Liver (tissue), 9 donors: ENCODE data around the gene PHYHD1. TPM values are rescaled to one million over a fixed set of nuclear protein-coding genes. Genes with fewer than 3 reads are reported as not detected.

ENCODE experiments used
- DNase-seq: peaks from one replicate; pipeline ENCODE4 v3.0.0-alpha.2; 2017; ENCODE audit warnings: low spot score
- H3K27ac ChIP-seq, 2 donors: one replicate each; pipeline ENCODE4 v1.7.0; 2013; ENCODE audit warnings: inconsistent platforms in 2 of 2, low read length in 2 of 2, control low read depth in 1 of 2, low read depth in 1 of 2, mild to moderate bottlenecking in 1 of 2
- H3K27me3 ChIP-seq, 4 donors: one replicate each; pipeline versions ENCODE4 v1.6.1 to v1.7.0; 2013; ENCODE audit warnings: low read length in 3 of 4, inconsistent platforms in 1 of 4, mild to moderate bottlenecking in 1 of 4, moderate library complexity in 1 of 4; ENCODE audit not compliant: control insufficient read depth in 4 of 4, insufficient read depth in 4 of 4
- H3K36me3 ChIP-seq, 4 donors: one replicate each; pipeline versions ENCODE4 v1.6.1 to v1.7.0; 2013; ENCODE audit warnings: low read length in 3 of 4, mild to moderate bottlenecking in 3 of 4, low read depth in 1 of 4, moderate library complexity in 1 of 4; ENCODE audit not compliant: control insufficient read depth in 4 of 4, insufficient read depth in 3 of 4
- H3K4me1 ChIP-seq, 4 donors: one replicate each; pipeline versions ENCODE4 v1.6.1 to v1.7.0; 2013; ENCODE audit warnings: low read length in 3 of 4, mild to moderate bottlenecking in 3 of 4, moderate library complexity in 1 of 4; ENCODE audit not compliant: control insufficient read depth in 4 of 4, insufficient read depth in 4 of 4
- H3K4me3 ChIP-seq, 3 donors: one replicate each; pipeline versions ENCODE4 v1.6.1 to v1.7.0; 2013; ENCODE audit warnings: low read length in 3 of 3, control low read depth in 1 of 3, low read depth in 1 of 3, mild to moderate bottlenecking in 1 of 3
- H3K9ac ChIP-seq, 2 donors: one replicate each; pipeline ENCODE4 v1.7.0; 2013; ENCODE audit warnings: low read length in 2 of 2, mild to moderate bottlenecking in 2 of 2, moderate library complexity in 2 of 2, control low read depth in 1 of 2, low read depth in 1 of 2
- H3K9me3 ChIP-seq, 4 donors: one replicate each; pipeline versions ENCODE4 v1.6.1 to v1.7.0; 2013; ENCODE audit warnings: low read length in 3 of 4; ENCODE audit not compliant: control insufficient read depth in 4 of 4
- CTCF ChIP-seq: fragments of 150-350 bp; IDR thresholded peaks from 2 replicates; pipeline ENCODE4 v1.5.1; 2017; ENCODE audit warnings: improper control_type of control experiment, low read depth, low read length; ENCODE audit not compliant: missing input control
- EGR1 ChIP-seq, 2 donors: IDR thresholded peaks; 2 replicates each; pipeline ENCODE4 v1.6.1; 2016 to 2018; ENCODE audit warnings: antibody characterized with exemption in 2 of 2, low read depth in 2 of 2
- HNF4A ChIP-seq, 2 donors: conservative IDR thresholded peaks; 2 replicates each; pipeline ENCODE4 v1.6.1; 2016; ENCODE audit warnings: antibody characterized with exemption in 2 of 2, mild to moderate bottlenecking in 2 of 2
- JUND ChIP-seq, 2 donors: IDR thresholded peaks; 2 replicates each; pipeline ENCODE4 v1.6.1; 2016; ENCODE audit warnings: antibody characterized with exemption in 2 of 2
- NR2F2 ChIP-seq: IDR thresholded peaks from 2 replicates; pipeline ENCODE4 v1.6.1; 2016; ENCODE audit warnings: antibody characterized with exemption
- RAD21 ChIP-seq, 2 donors: IDR thresholded peaks; 2 replicates each; pipeline ENCODE4 v1.6.1; 2016; ENCODE audit warnings: antibody characterized with exemption in 2 of 2, mild to moderate bottlenecking in 2 of 2
- RXRA ChIP-seq, 2 donors: IDR thresholded peaks; 2 replicates each; pipeline ENCODE4 v1.6.1; 2017 to 2018; ENCODE audit warnings: antibody characterized with exemption in 2 of 2, mild to moderate bottlenecking in 1 of 2
- TAF1 ChIP-seq: conservative IDR thresholded peaks from 2 replicates; pipeline ENCODE4 v1.6.1; 2016; ENCODE audit warnings: antibody characterized with exemption, mild to moderate bottlenecking
- ZBTB33 ChIP-seq: IDR thresholded peaks from 2 replicates; pipeline ENCODE4 v1.6.1; 2016; ENCODE audit warnings: antibody characterized with exemption
- WGBS: extraction: QIAGEN DNeasy Blood & Tissue Kit; methylation state at CpG from one replicate; pipeline ENCODE4 v1.1.7; 2013; 5-methylcytosine and 5-hydroxymethylcytosine counted together
- polyA plus RNA-seq, 2 donors: library from polyadenylated mRNA; stranded (reverse) in 1 of 2; unstranded in 1 of 2; fragments of 200-250 nt in 1 of 2; fragments of >200 nt in 1 of 2; fragmentation: Nextera tagmentation in 1 of 2; extraction: Ambion mirVana in 1 of 2; gene quantifications; one replicate each; pipeline versions ENCODE4 v1.2.1 to v1.2.3, GENCODE V29; 2013 to 2015
- total RNA-seq, 2 donors: library from RNA; depleted of rRNA; stranded (reverse); fragments of >200 nt; gene quantifications; one replicate each; pipeline ENCODE4 v1.2.3, GENCODE V29; 2014
- TF ChIP-seq, protein P1 (sequence below): IDR thresholded peaks from 2 replicates; pipeline ENCODE4 v1.6.1; 2016; ENCODE audit warnings: antibody characterized with exemption
- donor health status: healthy.
- donor health status: healthy.
- donor health status: healthy.
- donor health status: healthy.
- donor health status: healthy.

PHYHD1 gene
- total and polyA plus RNA-seq, 4 donors: 9.2 to 72.8 (median 31.3) TPM

DNA sequence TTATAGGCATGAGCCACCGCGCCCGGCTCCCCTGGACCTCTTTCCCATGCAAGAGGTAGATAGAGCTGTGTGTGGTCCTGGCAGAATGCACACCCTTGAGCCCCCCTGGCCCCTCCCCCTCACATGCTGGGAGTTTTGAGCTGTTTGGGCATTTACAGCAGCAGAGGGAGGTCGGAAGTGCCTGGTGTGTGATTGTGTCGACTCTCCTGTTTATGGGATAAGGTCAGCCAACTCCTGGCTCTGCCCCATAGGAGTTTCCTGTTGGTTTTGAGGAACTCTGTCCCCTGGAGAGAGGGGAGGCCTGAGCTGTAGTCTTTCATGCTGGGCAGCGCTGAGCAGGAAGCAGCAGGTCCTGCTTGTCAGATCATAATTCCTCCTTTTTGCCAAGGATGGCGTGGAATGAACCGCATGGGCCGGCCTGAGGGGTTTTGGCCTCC, 32.9 kb upstream of the PHYHD1 start:
- Histone ChIP-seq H3K36me3 (peaks cover 7 to 28% (median 19%) of the 10 kb centered on the region in 4 donors), H3K4me3 (no peak overlapping the region), H3K9me3 (no peaks in the 10 kb centered on the region), H3K9ac (no peak overlapping the region), H3K4me1 (peaks cover 13 to 48% (median 27%) of the 10 kb centered on the region in 4 donors), H3K27ac (peak overlapping the region in 1 of 2 donors; percentile 13), H3K27me3 (no peaks in the 10 kb centered on the region)
- TF ChIP-seq JUND (IDR thresholded peaks at IDR 0.05) (no peak), CTCF (no peak), NR2F2 (peak; percentile 83), HNF4A (conservative IDR thresholded peaks at IDR 0.05) (no peak), RAD21 (IDR thresholded peaks at IDR 0.05) (peak in 1 of 2 donors; percentile 4)
- TF ChIP-seq, protein P1, sequence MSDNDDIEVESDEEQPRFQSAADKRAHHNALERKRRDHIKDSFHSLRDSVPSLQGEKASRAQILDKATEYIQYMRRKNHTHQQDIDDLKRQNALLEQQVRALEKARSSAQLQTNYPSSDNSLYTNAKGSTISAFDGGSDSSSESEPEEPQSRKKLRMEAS: no peak
- no peak for DNase-seq
- 68% methylated on average over 9 of the region's 9 CpGs for WGBS

GRCh38 chr9:128891321-128892220, 29.2 kb upstream of the PHYHD1 start:
- 89% methylated on average over 15 of the region's 15 CpGs for WGBS
- Histone ChIP-seq H3K9me3 (no peaks in the 10 kb centered on the region), H3K27ac (peak overlapping the region; percentile 40 to 76), H3K4me3 (no peak overlapping the region), H3K27me3 (no peaks in the 10 kb centered on the region), H3K4me1 (peaks cover 3 to 28% (median 10%) of the 10 kb centered on the region in 4 donors), H3K36me3 (peaks cover 3 to 35% (median 14%) of the 10 kb centered on the region in 4 donors), H3K9ac (no peak overlapping the region)
- TF ChIP-seq EGR1 (IDR thresholded peaks at IDR 0.05; ENCODE audit: low read depth in 2 of 2) (no peak), TAF1 (no peak), RXRA (IDR thresholded peaks at IDR 0.05) (no peak), ZBTB33 (no peak), RAD21 (IDR thresholded peaks at IDR 0.05) (no peak)
- TF ChIP-seq, protein P1: no peak
- DNase-seq: no peak
